OCI-LY1 (cell line): Measurements from ENCODE around the gene SERTAD4.

Experiments
- H2AFZ ChIP-seq: fragments of 200-600 bp; sonication (generic), shearing (Covaris generic); 2 replicates; pipeline ENCODE4 v1.6.0; 2014; ENCODE audit warnings: antibody characterized with exemption, mild to moderate bottlenecking, low read length
- H3F3A ChIP-seq: fragments of 200-600 bp; sonication (generic), shearing (Covaris generic); 2 replicates; pipeline ENCODE4 v1.6.0; 2014; ENCODE audit warnings: mild to moderate bottlenecking, antibody characterized with exemption, low read length, moderate library complexity; ENCODE audit not compliant: insufficient read depth
- H3K27ac ChIP-seq: fragments of 200-600 bp; sonication (generic); 2 replicates; pipeline ENCODE4 v1.5.1; 2014; ENCODE audit warnings: low read length, mixed run types, mild to moderate bottlenecking, low read depth; ENCODE audit not compliant: poor library complexity, severe bottlenecking
- H3K27me3 ChIP-seq: fragments of 200-600 bp; sonication (generic); 2 replicates; pipeline ENCODE4 v1.6.0; 2014; ENCODE audit warnings: antibody characterized with exemption, mild to moderate bottlenecking, low read length, moderate library complexity; ENCODE audit not compliant: insufficient read depth
- H3K36me3 ChIP-seq: fragments of 200-600 bp; sonication (generic); 2 replicates; pipeline ENCODE4 v1.6.1; 2014; ENCODE audit warnings: mild to moderate bottlenecking, antibody characterized with exemption, low read length, moderate library complexity, mixed read lengths; ENCODE audit not compliant: insufficient read depth
- H3K4me1 ChIP-seq: fragments of 200-600 bp; sonication (generic); 2 replicates; pipeline ENCODE4 v1.5.1; 2014; ENCODE audit warnings: mild to moderate bottlenecking, low read length, moderate library complexity; ENCODE audit not compliant: insufficient read depth, severe bottlenecking
- H3K4me2 ChIP-seq: fragments of 200-600 bp; sonication (generic), shearing (Covaris generic); 2 replicates; pipeline ENCODE4 v1.6.1; 2014; ENCODE audit warnings: low read length
- H3K4me3 ChIP-seq: fragments of 200-600 bp; sonication (generic); 2 replicates; pipeline ENCODE4 v1.5.1; 2014; ENCODE audit warnings: low read length, low read depth, mild to moderate bottlenecking, mixed read lengths; ENCODE audit not compliant: poor library complexity, severe bottlenecking
- H3K79me2 ChIP-seq: fragments of 200-600 bp; shearing (Covaris generic); 2 replicates; pipeline ENCODE4 v1.6.1; 2016; ENCODE audit warnings: mixed run types, low read length, mixed read lengths; ENCODE audit not compliant: insufficient read depth
- H3K9ac ChIP-seq: fragments of 200-600 bp; sonication (generic), shearing (Covaris generic); 2 replicates; pipeline ENCODE4 v1.6.1; 2014; ENCODE audit warnings: mild to moderate bottlenecking, low read length, mixed read lengths
- H3K9me2 ChIP-seq: fragments of 200-600 bp; sonication (generic), shearing (Covaris generic); 2 replicates; pipeline ENCODE4 v1.6.1; 2014; ENCODE audit warnings: low read depth, mild to moderate bottlenecking, low read length, mixed read lengths
- H3K9me3 ChIP-seq: fragments of 200-600 bp; shearing (Covaris generic); 2 replicates; pipeline ENCODE4 v1.6.1; 2014; ENCODE audit warnings: low read length, mixed read lengths
- H4K20me1 ChIP-seq: fragments of 200-600 bp; sonication (generic), shearing (Covaris generic); 2 replicates; pipeline ENCODE4 v1.6.0; 2016; ENCODE audit warnings: mild to moderate bottlenecking, low read length; ENCODE audit not compliant: insufficient read depth
- CTCF ChIP-seq: fragments of 200-600 bp; sonication (generic), shearing (Covaris generic); IDR thresholded peaks from 2 replicates; pipeline ENCODE4 v1.5.1; 2017; ENCODE audit warnings: mild to moderate bottlenecking, antibody characterized with exemption, low read length, moderate library complexity, mixed read lengths
- EZH2 ChIP-seq: fragments of 200-600 bp; sonication (generic), shearing (Covaris generic); IDR thresholded peaks from 2 replicates; pipeline ENCODE4 v1.8.0; 2017; ENCODE audit warnings: borderline replicate concordance, mixed run types, mild to moderate bottlenecking, antibody characterized with exemption, low read length, moderate library complexity, mixed read lengths

The SERTAD4 gene

GRCh38 chr1:210241121-210241520 lies 8.5 kb downstream of the SERTAD4 start:
- no peaks in the 10 kb centered on the region for H3K36me3 ChIP-seq
- H3K4me1 ChIP-seq, result no peaks in the 10 kb centered on the region
- H3K27me3 ChIP-seq, result no peaks in the 10 kb centered on the region
- H4K20me1 ChIP-seq, result no peaks in the 10 kb centered on the region
- no peak overlapping the region for H2AFZ ChIP-seq
- no peak overlapping the region for H3K9ac ChIP-seq
- H3K9me2 ChIP-seq, result no peaks in the 10 kb centered on the region
- no peak overlapping the region for H3K27ac ChIP-seq
- no peaks in the 10 kb centered on the region for H3K9me3 ChIP-seq
- H3K4me3 ChIP-seq, result no peak overlapping the region
- no peaks in the 10 kb centered on the region for H3F3A ChIP-seq
- no peaks in the 10 kb centered on the region for H3K79me2 ChIP-seq
- no peak for TF ChIP-seq EZH2
- no peak for TF ChIP-seq CTCF
- H3K4me2 ChIP-seq, result no peak overlapping the region

- Histone ChIP-seq H3K9me3 (no peaks in the 10 kb centered on the region), H4K20me1 (no peaks in the 10 kb centered on the region), H3K36me3 (no peaks in the 10 kb centered on the region), H3K4me1 (no peaks in the 10 kb centered on the region), H3K27ac (no peak overlapping the region), H3K9ac (no peak overlapping the region), H2AFZ (no peak overlapping the region), H3K4me3 (no peak overlapping the region), H3K9me2 (no peaks in the 10 kb centered on the region), H3K27me3 (no peaks in the 10 kb centered on the region), H3F3A (no peaks in the 10 kb centered on the region), H3K79me2 (no peaks in the 10 kb centered on the region), H3K4me2 (no peak overlapping the region)
- no peak for TF ChIP-seq CTCF
- no peak for TF ChIP-seq EZH2
Observed at GRCh38 chr1:210244746-210245367, 12.3 kb downstream of the SERTAD4 start.

GRCh38 chr1:210246447-210246846 lies 13.9 kb downstream of the SERTAD4 start:
- H3K27ac ChIP-seq, result no peak overlapping the region

More at GRCh38 chr1:210246447-210246846, 13.9 kb downstream of the SERTAD4 start:
- H3K4me1 ChIP-seq, result no peaks in the 10 kb centered on the region
- no peak for TF ChIP-seq CTCF
- TF ChIP-seq EZH2, result no peak
- no peaks in the 10 kb centered on the region for H3K36me3 ChIP-seq
- H3K4me2 ChIP-seq, result no peak overlapping the region
- H3K4me3 ChIP-seq, result no peak overlapping the region
- H3K27me3 ChIP-seq, result no peaks in the 10 kb centered on the region
- no peak overlapping the region for H2AFZ ChIP-seq
- no peak overlapping the region for H3K9ac ChIP-seq
- no peaks in the 10 kb centered on the region for H3K79me2 ChIP-seq
- no peaks in the 10 kb centered on the region for H3F3A ChIP-seq
- no peaks in the 10 kb centered on the region for H3K9me3 ChIP-seq
- H3K9me2 ChIP-seq, result no peaks in the 10 kb centered on the region
- H4K20me1 ChIP-seq, result no peaks in the 10 kb centered on the region
